Neural crest cell (in vitro differentiated cells): Measurements from ENCODE around the gene ADGRL2. TPM values are rescaled to one million over a fixed set of nuclear protein-coding genes. Genes with fewer than 3 reads are reported as not detected.

ENCODE experiments used
- DNase-seq: peaks from one replicate; pipeline ENCODE4 v3.0.0; 2021; ENCODE audit warnings: low read depth, mixed read lengths, low spot score
- H3K27ac Mint-ChIP-seq: one replicate; pipeline ENCODE4 v1.8.0; 2021; ENCODE audit warnings: mild to moderate bottlenecking, mixed read lengths; ENCODE audit not compliant: unreplicated experiment
- H3K27me3 Mint-ChIP-seq: 2 replicates; pipeline ENCODE4 v1.8.0; 2021; ENCODE audit warnings: low read depth, mild to moderate bottlenecking, mixed read lengths
- H3K36me3 Mint-ChIP-seq: 2 replicates; pipeline ENCODE4 v1.8.0; 2021; ENCODE audit warnings: low read depth, mild to moderate bottlenecking, mixed read lengths
- H3K4me1 Mint-ChIP-seq: 2 replicates; pipeline ENCODE4 v1.8.0; 2021; ENCODE audit warnings: mixed read lengths
- H3K4me3 Mint-ChIP-seq: one replicate; pipeline ENCODE4 v1.8.0; 2021; ENCODE audit warnings: mild to moderate bottlenecking, mixed read lengths
- H3K9me3 Mint-ChIP-seq: 2 replicates; pipeline ENCODE4 v1.8.0; 2021; ENCODE audit warnings: mixed read lengths
- CTCF ChIP-seq: fragments of 200-600 bp; sonication (generic); conservative IDR thresholded peaks from 2 replicates; pipeline ENCODE4 v1.5.0; 2021; ENCODE audit warnings: antibody characterized with exemption, mild to moderate bottlenecking
- total RNA-seq: library from RNA; stranded (reverse); gene quantifications from 2 replicates; pipeline ENCODE4 v1.2.1, GENCODE V29; 2021

ADGRL2 gene
- total RNA-seq, 1 donor from 2014 or later = 170 TPM

- no peak for TF ChIP-seq CTCF
- no peak for DNase-seq
- peaks cover 12% of the 10 kb centered on the region for H3K36me3 Mint-ChIP-seq
- peaks cover 27% of the 10 kb centered on the region for H3K4me1 Mint-ChIP-seq
- no peaks in the 10 kb centered on the region for H3K9me3 Mint-ChIP-seq
- H3K27ac Mint-ChIP-seq = no peak overlapping the region
- H3K4me3 Mint-ChIP-seq = peak overlapping the region; percentile 0
- H3K27me3 Mint-ChIP-seq = no peaks in the 10 kb centered on the region
These were observed 147.8 kb downstream of the ADGRL2 start for GRCh38 chr1:81948495-81948894.

GRCh38 chr1:81949421-81949820, 148.7 kb downstream of the ADGRL2 start:
- H3K27me3 Mint-ChIP-seq = no peaks in the 10 kb centered on the region
- H3K4me1 Mint-ChIP-seq = peaks cover 26% of the 10 kb centered on the region
- H3K4me3 Mint-ChIP-seq = no peak overlapping the region
- no peak for TF ChIP-seq CTCF
- DNase-seq = no peak
- no peak overlapping the region for H3K27ac Mint-ChIP-seq
- no peaks in the 10 kb centered on the region for H3K9me3 Mint-ChIP-seq
- H3K36me3 Mint-ChIP-seq = peaks cover 8% of the 10 kb centered on the region

GRCh38 chr1:81950037-81950436, 149.3 kb downstream of the ADGRL2 start:
- Mint-ChIP-seq H3K9me3 (no peaks in the 10 kb centered on the region), H3K27ac (no peak overlapping the region), H3K36me3 (peaks cover 13% of the 10 kb centered on the region), H3K4me3 (peak overlapping the region; percentile 11), H3K4me1 (peaks cover 31% of the 10 kb centered on the region), H3K27me3 (no peaks in the 10 kb centered on the region)
- no peak for TF ChIP-seq CTCF
- DNase-seq = no peak

- H3K9me3 Mint-ChIP-seq = no peaks in the 10 kb centered on the region
- peak overlapping the region; percentile 11 for H3K4me3 Mint-ChIP-seq
- no peak for DNase-seq
- no peak for TF ChIP-seq CTCF
- no peaks in the 10 kb centered on the region for H3K27me3 Mint-ChIP-seq
- H3K4me1 Mint-ChIP-seq = peaks cover 31% of the 10 kb centered on the region
- H3K36me3 Mint-ChIP-seq = peaks cover 16% of the 10 kb centered on the region
- H3K27ac Mint-ChIP-seq = no peak overlapping the region
These were observed 150.0 kb downstream of the ADGRL2 start for GRCh38 chr1:81950591-81951244.

GRCh38 chr1:81954534-81955020, 153.8 kb downstream of the ADGRL2 start:
- H3K4me1 Mint-ChIP-seq = peaks cover 18% of the 10 kb centered on the region
- peaks cover 30% of the 10 kb centered on the region for H3K36me3 Mint-ChIP-seq
- TF ChIP-seq CTCF = no peak
- H3K4me3 Mint-ChIP-seq = no peak overlapping the region
- no peaks in the 10 kb centered on the region for H3K9me3 Mint-ChIP-seq
- H3K27ac Mint-ChIP-seq = no peak overlapping the region
- no peak for DNase-seq
- H3K27me3 Mint-ChIP-seq = no peaks in the 10 kb centered on the region
